GM21717 (cell line): ENCODE measurements around the gene PLEKHG4B.
"Not testable (repeated sequence)": the region's sequence is repeated elsewhere in the genome, so short reads cannot be mapped to it uniquely, and the experiment has no call there.

Source experiments
- ATAC-seq: cut with Tn5 transposase; IDR thresholded peaks from one replicate; pipeline ENCODE4 v1.9.1; 2021; ENCODE audit warnings: mild to moderate bottlenecking, moderate library complexity; ENCODE audit not compliant: unreplicated experiment

PLEKHG4B gene

DNA sequence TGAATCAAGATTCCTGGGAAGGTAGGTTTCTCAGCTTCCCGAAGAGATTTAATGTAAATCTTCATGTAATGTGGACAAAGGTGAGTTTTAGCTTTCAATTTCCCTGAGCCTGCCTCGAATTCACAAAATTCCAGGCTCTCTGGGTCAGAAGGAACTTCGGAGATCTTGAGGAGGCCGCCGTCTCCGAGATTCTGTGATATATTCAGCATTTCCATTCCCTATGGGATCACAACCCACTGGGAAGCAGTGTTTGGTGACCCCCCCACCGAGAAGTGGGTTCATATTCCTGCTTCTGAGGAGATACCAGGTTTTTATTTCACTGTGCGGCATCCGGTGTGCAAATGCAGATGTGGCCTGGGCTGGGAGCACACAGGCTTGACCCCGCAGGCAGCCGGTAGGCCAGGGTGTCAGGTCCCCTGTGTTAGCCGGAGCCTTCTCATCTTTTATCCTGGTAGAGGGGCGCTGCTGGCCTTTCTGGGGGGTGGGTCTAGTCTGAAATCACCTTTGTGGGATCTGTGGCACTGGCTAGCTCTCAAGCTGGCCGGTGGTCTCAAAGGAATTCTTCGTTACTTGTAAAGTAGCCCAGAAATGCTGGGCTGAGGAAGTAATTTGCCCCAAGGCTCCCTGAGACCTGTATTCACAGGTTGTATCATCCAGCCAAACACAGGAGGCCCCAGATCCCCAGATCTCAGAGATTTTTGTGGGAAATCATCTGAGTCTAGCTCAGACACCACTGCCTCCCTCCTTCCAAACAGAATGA lies 1.4 kb downstream of the PLEKHG4B start:
- ATAC-seq, result no peak

GRCh38 chr5:94113-94892 lies 2.3 kb downstream of the PLEKHG4B start:
- ATAC-seq, result no peak

GRCh38 chr5:95241-95980 lies 3.4 kb downstream of the PLEKHG4B start:
- ATAC-seq, result no peak

- ATAC-seq, result no peak
Observed at GRCh38 chr5:96976-97660, 5.2 kb downstream of the PLEKHG4B start.

DNA sequence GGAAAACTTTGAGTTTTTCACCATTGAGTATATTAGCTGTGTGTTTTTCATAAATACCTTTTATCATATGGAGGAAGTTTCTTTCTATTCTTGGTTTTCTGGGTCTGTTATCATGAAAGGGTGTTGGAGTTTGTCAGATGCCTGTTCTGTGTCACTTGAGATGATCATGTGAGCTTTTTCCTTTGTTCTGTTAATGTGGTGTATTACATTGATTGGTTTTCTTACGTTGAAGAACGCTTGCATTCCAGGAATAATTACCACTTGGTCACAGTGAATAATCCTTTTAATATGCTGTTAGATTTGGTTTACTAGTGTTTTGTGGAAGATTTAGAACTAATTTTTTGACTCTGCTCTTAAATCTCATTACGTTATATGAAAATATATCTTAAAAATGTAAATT lies 7.8 kb downstream of the PLEKHG4B start:
- ATAC-seq, result no peak

DNA sequence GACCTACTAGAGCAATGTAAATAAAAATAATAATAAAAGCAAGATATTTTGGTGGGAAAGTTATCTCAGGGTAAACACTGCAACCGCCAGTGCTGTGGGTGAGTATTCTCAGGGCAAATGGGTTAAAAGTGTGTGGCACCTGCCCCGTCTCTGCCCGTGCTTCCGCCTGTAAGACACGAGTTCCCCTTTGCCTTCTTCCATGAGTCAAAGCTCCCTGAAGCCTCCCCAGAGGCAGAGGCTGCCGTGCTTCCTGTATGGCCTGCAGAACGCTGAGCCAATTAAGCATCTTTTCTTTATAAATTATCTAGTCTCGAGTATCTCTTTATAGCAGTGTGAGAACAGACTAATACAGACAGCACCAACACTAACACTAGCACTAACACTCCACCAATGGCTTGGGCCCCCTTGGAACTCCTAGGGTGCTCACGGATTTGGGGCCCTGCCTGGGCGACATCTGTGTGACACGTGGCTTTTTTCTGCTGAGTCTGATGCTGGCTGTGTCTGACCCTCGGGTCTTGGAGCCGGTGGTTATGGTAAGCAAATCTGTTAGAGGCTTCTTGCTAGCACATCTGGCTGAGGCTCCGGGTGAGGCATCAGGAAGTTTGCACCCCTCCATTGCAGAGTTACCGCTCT lies 10.6 kb downstream of the PLEKHG4B start:
- no peak for ATAC-seq

DNA sequence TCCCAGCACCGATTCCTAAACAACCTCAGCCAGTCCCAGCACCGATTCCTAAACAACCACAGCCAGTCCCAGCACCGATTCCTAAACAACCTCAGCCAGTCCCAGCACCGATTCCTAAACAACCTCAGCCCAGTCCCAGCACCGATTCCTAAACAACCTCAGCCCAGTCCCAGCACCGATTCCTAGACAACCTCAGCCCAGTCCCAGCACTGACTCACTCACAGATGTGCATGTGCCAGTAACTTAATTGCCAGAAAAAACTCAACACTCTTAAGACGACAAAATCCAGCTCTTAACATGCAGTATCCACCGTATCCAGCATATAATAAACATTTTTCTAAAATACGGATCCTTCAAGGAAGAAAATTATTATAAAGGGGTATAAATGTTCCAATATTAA lies 12.1 kb downstream of the PLEKHG4B start:
- not testable (repeated sequence) for ATAC-seq

DNA sequence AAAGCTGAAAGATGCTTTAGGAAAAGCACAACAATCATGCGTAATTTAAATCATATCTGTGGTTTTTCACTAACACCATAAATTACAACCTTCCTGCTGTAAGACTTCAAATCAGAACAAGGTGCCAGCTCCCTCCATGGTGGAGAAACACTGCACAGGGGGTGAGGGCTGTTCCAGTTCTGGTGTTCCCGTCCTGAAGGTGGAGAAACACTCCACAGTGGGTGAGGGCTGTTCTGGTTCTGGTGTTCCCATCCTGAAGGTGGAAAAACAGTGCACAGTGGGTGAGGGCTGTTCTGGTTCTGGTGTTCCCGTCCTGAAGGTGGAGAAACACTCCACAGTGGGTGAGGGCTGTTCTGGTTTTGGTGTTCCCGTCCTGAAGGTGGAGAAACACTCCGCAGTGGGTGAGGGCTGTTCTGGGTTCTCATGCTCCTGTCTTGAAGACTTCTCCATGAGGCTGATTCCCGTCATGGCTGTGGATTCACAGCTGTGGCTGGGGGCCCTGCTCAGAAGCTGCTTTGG lies 12.9 kb downstream of the PLEKHG4B start:
- no peak for ATAC-seq

DNA sequence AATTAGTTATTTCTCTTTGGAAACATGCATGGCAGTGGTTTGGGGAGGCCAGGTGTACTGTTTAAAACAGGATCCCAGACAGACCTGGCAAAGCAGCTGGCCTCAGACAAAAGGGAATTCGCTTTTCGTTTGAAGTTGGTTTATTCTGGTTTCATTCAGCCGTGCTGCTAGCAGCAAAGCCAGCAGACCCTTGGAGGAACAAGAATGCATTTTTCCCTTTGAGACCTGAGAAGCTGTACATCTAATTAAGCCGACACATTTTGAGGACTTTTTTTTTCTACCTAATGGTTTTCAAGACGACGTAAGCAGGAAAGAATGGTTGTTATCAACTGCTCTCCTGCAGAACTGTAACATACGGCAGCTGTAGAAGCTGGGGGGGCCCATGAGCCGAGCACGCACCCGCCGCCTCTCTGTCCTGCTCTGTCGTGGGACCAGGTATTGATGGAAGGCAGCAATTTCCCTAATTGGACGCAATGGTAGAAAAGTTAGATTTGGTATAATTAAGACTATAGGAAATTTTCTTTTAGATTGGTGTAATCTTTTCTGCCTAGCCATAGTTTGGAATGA lies 13.6 kb downstream of the PLEKHG4B start:
- no peak for ATAC-seq

- no peak for ATAC-seq
Observed at GRCh38 chr5:106587-106986, 14.6 kb downstream of the PLEKHG4B start.

GRCh38 chr5:107526-107925 lies 15.6 kb downstream of the PLEKHG4B start:
- ATAC-seq, result no peak

- ATAC-seq, result no peak
Observed at GRCh38 chr5:109826-110225, 17.9 kb downstream of the PLEKHG4B start.

DNA sequence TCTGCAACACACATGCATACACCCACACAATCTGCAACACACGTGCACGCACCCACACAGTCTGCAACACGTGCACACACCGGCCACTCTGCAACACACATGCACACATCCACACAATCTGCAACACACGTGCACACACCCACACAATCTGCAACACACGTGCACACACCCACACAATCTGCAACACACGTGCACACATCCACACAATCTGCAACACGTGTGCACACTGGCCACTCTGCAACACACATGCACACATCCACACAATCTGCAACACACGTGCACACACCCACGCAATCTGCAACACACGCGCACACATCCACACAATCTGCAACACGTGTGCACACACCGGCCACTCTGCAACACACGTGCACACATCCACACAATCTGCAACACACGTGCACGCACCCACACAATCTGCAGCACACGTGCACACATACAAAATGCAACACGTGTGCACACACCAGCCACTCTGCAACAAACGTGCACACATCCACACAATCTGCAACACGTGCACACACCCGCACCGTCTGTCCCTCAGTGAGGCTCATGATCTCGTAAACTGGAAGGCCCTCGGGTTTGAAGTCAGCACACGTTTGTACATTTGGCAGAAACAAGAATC lies 18.4 kb downstream of the PLEKHG4B start:
- ATAC-seq, result no peak

GRCh38 chr5:111171-111570 lies 19.2 kb downstream of the PLEKHG4B start:
- ATAC-seq, result no peak

DNA sequence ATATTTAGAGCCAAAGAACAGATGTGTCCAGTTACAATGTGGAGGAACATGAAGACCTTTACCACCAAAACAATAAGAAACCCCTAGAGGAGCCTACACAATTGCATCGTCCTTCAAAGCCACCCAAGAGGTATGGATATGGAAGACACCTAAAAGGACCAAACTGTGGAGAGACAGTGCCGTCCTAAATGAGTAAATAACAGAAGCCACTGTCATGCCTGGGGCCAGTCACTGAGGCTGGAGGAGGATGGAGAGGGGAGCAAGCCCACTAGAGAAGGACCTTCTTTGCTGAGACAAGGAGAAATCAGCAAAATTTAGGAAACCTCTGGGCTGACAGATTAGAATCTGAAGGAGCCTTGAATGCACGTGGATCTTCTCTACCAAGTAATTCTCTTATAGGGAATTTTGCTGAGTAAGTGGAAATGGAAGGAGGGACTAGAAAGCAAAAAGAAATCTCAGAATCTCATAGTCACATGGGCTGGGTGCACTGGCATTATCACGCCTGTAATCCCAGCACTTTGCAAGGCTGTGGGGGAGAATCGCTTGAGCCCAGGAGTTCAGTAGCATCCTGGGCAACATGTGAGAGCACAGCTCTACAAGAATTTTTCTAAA lies 27.6 kb downstream of the PLEKHG4B start:
- ATAC-seq, result no peak

DNA sequence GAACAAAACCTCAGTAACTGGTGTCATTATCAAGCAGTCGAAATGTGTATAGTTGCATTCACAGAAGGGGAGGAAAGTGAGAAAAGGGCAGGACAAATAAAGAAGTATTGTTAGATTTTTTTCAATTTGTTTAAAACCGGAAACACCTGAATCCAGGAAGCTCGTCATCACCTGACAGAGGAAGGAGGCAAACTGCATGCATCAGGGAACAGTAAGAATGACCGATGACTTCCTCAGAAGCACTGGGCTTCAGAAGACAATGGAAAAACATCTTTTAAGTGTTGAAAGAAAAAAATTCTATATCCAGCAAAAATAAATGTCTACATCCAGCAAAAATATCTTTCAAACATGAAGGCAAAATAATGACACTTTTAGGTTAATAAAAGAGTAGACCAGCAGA lies 29.5 kb downstream of the PLEKHG4B start:
- no peak for ATAC-seq

- ATAC-seq, result no peak
Observed at GRCh38 chr5:125815-126214, 33.8 kb downstream of the PLEKHG4B start.

- no peak for ATAC-seq
Observed at GRCh38 chr5:126806-127205, 34.8 kb downstream of the PLEKHG4B start.

GRCh38 chr5:127886-128285 lies 35.9 kb downstream of the PLEKHG4B start:
- ATAC-seq, result no peak
